WTC11 (cell line): ENCODE data around the gene EXOSC2. TPM values are rescaled to one million over a fixed set of nuclear protein-coding genes. Genes with fewer than 3 reads are reported as not detected.
A peak's percentile ranks its signal among the peaks of the same experiment; 100 is the strongest.

Experiments used
- ATAC-seq: fragments of 200-7000 bp; cut with Tn5 transposase; 2 replicates; pipeline ENCODE4 v1.10.0; 2021; ENCODE audit warnings: mild to moderate bottlenecking, moderate library complexity
- CTCF ChIA-PET: fragments of 300-600 bp; sonication (Branson Sonifier 250); formaldehyde crosslinking; loops from one replicate; lab custom pipeline; 2021; ENCODE audit warnings: antibody characterized with exemption; lab: Charles Lee
- POLR2A ChIA-PET: fragments of 350-600 bp; sonication (Branson Sonifier 250); formaldehyde crosslinking; loops from one replicate; lab custom pipeline; 2021; ENCODE audit warnings: antibody characterized with exemption; lab: Charles Lee
- DNase-seq: peaks from one replicate; pipeline ENCODE4 v3.0.0; 2021; ENCODE audit warnings: low spot score
- H3K27ac Mint-ChIP-seq: 2 replicates; pipeline ENCODE4 v1.8.0; 2021; ENCODE audit warnings: mixed read lengths
- H3K27me3 Mint-ChIP-seq: 2 replicates; pipeline ENCODE4 v1.8.0; 2021; ENCODE audit warnings: low read depth, mild to moderate bottlenecking, moderate library complexity, mixed read lengths
- H3K36me3 Mint-ChIP-seq: 2 replicates; pipeline ENCODE4 v1.8.0; 2021; ENCODE audit warnings: mixed read lengths
- H3K4me1 Mint-ChIP-seq: 2 replicates; pipeline ENCODE4 v1.8.0; 2022; ENCODE audit warnings: mixed read lengths
- H3K4me3 Mint-ChIP-seq: 2 replicates; pipeline ENCODE4 v1.8.0; 2021; ENCODE audit warnings: mild to moderate bottlenecking, moderate library complexity, mixed read lengths
- H3K9me3 Mint-ChIP-seq: 2 replicates; pipeline ENCODE4 v1.8.0; 2021; ENCODE audit warnings: mixed read lengths
- ATF3 ChIP-seq: sonication (generic); formaldehyde crosslinking; conservative IDR thresholded peaks from 2 replicates; pipeline ENCODE4 v1.8.1; 2022; ENCODE audit warnings: mild to moderate bottlenecking, missing genetic modification reagents
- ERG ChIP-seq: fragments of 250-450 bp; sonication (Bioruptor Pico); IDR thresholded peaks from 2 replicates; pipeline ENCODE4 v1.8.0; 2021; ENCODE audit warnings: mild to moderate bottlenecking
- FOXJ3 ChIP-seq: sonication (generic); formaldehyde crosslinking; IDR thresholded peaks from 2 replicates; pipeline ENCODE4 v1.9.0; 2021; ENCODE audit warnings: missing genetic modification reagents, mild to moderate bottlenecking, borderline replicate concordance
- FOXP4 ChIP-seq: sonication (generic); formaldehyde crosslinking; IDR thresholded peaks from 2 replicates; pipeline ENCODE4 v1.8.0; 2022; ENCODE audit warnings: mild to moderate bottlenecking, missing genetic modification reagents
- GABPB1 ChIP-seq: sonication (generic); formaldehyde crosslinking; IDR thresholded peaks from 2 replicates; pipeline ENCODE4 v1.8.1; 2023; ENCODE audit warnings: mild to moderate bottlenecking, missing genetic modification reagents
- GTF2I ChIP-seq: fragments of 250-450 bp; sonication (Bioruptor Pico); conservative IDR thresholded peaks from 2 replicates; pipeline ENCODE4 v1.4.0; 2021; ENCODE audit warnings: mild to moderate bottlenecking
- HMGXB4 ChIP-seq: sonication (generic); formaldehyde crosslinking; IDR thresholded peaks from 2 replicates; pipeline ENCODE4 v1.8.1; 2023; ENCODE audit warnings: mild to moderate bottlenecking, moderate library complexity, missing genetic modification reagents
- NFATC4 ChIP-seq: fragments of 250-450 bp; sonication (Bioruptor Pico); IDR thresholded peaks from 2 replicates; pipeline ENCODE4 v1.9.0; 2021; ENCODE audit warnings: mild to moderate bottlenecking
- NFE2L1 ChIP-seq: sonication (generic); formaldehyde crosslinking; IDR thresholded peaks from 2 replicates; pipeline ENCODE4 v1.8.1; 2023; ENCODE audit warnings: missing genetic modification reagents
- RORB ChIP-seq: fragments of 250-450 bp; sonication (Bioruptor Pico); IDR thresholded peaks from 2 replicates; pipeline ENCODE4 v1.9.0; 2021; ENCODE audit warnings: mild to moderate bottlenecking
- SMAD4 ChIP-seq: sonication (generic); formaldehyde crosslinking; IDR thresholded peaks from 2 replicates; pipeline ENCODE4 v1.8.0; 2022; ENCODE audit warnings: mild to moderate bottlenecking, missing genetic modification reagents
- TCF7 ChIP-seq: sonication (generic); formaldehyde crosslinking; IDR thresholded peaks from 2 replicates; pipeline ENCODE4 v1.8.0; 2022; ENCODE audit warnings: mild to moderate bottlenecking, low read depth, missing genetic modification reagents, moderate library complexity
- USF2 ChIP-seq: sonication (generic); formaldehyde crosslinking; IDR thresholded peaks from 2 replicates; pipeline ENCODE4 v1.8.1; 2023; ENCODE audit warnings: mild to moderate bottlenecking, missing genetic modification reagents, moderate library complexity
- ZBTB21 ChIP-seq: sonication (generic); formaldehyde crosslinking; IDR thresholded peaks from 2 replicates; pipeline ENCODE4 v1.8.1; 2023; ENCODE audit warnings: mild to moderate bottlenecking, missing genetic modification reagents, borderline replicate concordance
- ZNF317 ChIP-seq: sonication (generic); formaldehyde crosslinking; IDR thresholded peaks from 2 replicates; pipeline ENCODE4 v1.8.1; 2023; ENCODE audit warnings: low read depth, mild to moderate bottlenecking, moderate library complexity, missing genetic modification reagents, borderline replicate concordance
- total RNA-seq: library from RNA; stranded (reverse); gene quantifications from 3 replicates; pipeline ENCODE4 v1.2.3, GENCODE V29; 2021
- TF ChIP-seq, protein P1 (sequence below): sonication (generic); formaldehyde crosslinking; IDR thresholded peaks from 2 replicates; pipeline ENCODE4 v1.8.0; 2023; ENCODE audit warnings: mild to moderate bottlenecking, missing genetic modification reagents
- TF ChIP-seq, protein P2 (sequence below): fragments of 250-450 bp; sonication (Bioruptor Pico); conservative IDR thresholded peaks from 2 replicates; pipeline ENCODE4 v1.9.0; 2021; ENCODE audit warnings: mild to moderate bottlenecking
- TF ChIP-seq, protein P3 (sequence below): fragments of 250-450 bp; sonication (Bioruptor Pico); IDR thresholded peaks from 2 replicates; pipeline ENCODE4 v1.9.0; 2021; ENCODE audit warnings: mild to moderate bottlenecking

The EXOSC2 gene
- total RNA-seq, 1 experiment from 2014 or later = 76.1 TPM

GRCh38 chr9:130667120-130667435 lies 26.5 kb upstream of the EXOSC2 start:
- CTCF ChIA-PET = interaction anchor here (0.5 to 5.2 kb wide), 5 partner anchors 15 to 181 kb away, joined by 3 to 24 read pairs (median 7); partner anchors contain the start of gene EXOSC2
- no peak for DNase-seq
- Mint-ChIP-seq H3K4me3 (peak overlapping the region; percentile 52), H3K9me3 (no peaks in the 10 kb centered on the region)
- TF ChIP-seq RORB (CRISPR knock-in tag) (no peak), USF2 (CRISPR knock-in tag) (no peak), TCF7 (CRISPR knock-in tag) (no peak), ATF3 (CRISPR knock-in tag) (no peak), HMGXB4 (CRISPR knock-in tag) (no peak), GABPB1 (CRISPR knock-in tag) (no peak), SMAD4 (no peak), FOXP4 (CRISPR knock-in tag) (no peak), ERG (CRISPR knock-in tag) (no peak), FOXJ3 (CRISPR knock-in tag) (no peak), NFE2L1 (CRISPR knock-in tag) (no peak), ZBTB21 (CRISPR knock-in tag) (no peak), GTF2I (CRISPR knock-in tag) (no peak), NFATC4 (no peak), ZNF317 (CRISPR knock-in tag) (no peak)
- TF ChIP-seq, protein P1, sequence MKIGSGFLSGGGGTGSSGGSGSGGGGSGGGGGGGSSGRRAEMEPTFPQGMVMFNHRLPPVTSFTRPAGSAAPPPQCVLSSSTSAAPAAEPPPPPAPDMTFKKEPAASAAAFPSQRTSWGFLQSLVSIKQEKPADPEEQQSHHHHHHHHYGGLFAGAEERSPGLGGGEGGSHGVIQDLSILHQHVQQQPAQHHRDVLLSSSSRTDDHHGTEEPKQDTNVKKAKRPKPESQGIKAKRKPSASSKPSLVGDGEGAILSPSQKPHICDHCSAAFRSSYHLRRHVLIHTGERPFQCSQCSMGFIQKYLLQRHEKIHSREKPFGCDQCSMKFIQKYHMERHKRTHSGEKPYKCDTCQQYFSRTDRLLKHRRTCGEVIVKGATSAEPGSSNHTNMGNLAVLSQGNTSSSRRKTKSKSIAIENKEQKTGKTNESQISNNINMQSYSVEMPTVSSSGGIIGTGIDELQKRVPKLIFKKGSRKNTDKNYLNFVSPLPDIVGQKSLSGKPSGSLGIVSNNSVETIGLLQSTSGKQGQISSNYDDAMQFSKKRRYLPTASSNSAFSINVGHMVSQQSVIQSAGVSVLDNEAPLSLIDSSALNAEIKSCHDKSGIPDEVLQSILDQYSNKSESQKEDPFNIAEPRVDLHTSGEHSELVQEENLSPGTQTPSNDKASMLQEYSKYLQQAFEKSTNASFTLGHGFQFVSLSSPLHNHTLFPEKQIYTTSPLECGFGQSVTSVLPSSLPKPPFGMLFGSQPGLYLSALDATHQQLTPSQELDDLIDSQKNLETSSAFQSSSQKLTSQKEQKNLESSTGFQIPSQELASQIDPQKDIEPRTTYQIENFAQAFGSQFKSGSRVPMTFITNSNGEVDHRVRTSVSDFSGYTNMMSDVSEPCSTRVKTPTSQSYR (CRISPR knock-in tag) = no peak
- TF ChIP-seq, protein P2, sequence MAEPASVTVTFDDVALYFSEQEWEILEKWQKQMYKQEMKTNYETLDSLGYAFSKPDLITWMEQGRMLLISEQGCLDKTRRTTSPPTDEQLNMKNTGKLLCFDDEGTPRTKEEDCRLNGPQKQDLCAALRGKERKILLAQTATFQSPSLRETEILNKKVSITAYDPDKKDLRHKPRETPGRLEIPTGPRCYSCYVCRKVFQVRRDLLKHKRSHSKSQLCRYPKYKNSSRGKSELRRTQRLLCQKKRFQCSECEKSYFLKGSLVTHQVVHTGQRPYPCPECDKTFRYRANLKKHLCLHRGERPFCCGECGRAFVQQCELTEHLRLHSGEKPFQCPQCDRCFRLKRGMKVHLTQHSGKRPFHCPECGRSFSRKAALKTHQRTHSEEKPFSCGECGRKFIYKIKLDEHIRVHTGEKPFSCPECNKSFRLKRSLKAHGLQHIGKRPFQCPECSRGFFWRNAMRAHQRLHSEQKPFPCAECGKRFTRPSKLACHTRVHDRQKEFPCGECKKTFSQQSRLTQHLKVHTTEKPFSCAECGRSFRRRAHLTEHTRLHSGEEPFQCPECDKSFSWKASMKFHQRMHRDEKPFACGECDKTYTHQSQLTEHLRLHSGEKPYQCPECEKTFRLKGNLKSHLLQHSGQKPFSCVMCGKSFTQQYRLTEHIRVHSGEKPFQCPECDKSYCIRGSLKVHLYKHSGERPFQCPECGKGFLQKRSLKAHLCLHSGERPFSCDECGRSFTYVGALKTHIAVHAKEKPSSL (CRISPR knock-in tag) = no peak
- TF ChIP-seq, protein P3, sequence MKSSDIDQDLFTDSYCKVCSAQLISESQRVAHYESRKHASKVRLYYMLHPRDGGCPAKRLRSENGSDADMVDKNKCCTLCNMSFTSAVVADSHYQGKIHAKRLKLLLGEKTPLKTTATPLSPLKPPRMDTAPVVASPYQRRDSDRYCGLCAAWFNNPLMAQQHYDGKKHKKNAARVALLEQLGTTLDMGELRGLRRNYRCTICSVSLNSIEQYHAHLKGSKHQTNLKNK = no peak
- TF ChIP-seq, all 79 proteins: peak for 0
- H3K27me3 Mint-ChIP-seq = peaks cover 88% of the 10 kb centered on the region
- peaks cover 3% of the 10 kb centered on the region; the same call in 1 of the 2 replicates for H3K36me3 Mint-ChIP-seq
- no peak for ATAC-seq
- H3K27ac Mint-ChIP-seq = no peak overlapping the region
- POLR2A ChIA-PET = no interaction called here
- H3K4me1 Mint-ChIP-seq = peaks cover 20% of the 10 kb centered on the region
